ENCODE measurements around the gene PRRG2.

DNA sequence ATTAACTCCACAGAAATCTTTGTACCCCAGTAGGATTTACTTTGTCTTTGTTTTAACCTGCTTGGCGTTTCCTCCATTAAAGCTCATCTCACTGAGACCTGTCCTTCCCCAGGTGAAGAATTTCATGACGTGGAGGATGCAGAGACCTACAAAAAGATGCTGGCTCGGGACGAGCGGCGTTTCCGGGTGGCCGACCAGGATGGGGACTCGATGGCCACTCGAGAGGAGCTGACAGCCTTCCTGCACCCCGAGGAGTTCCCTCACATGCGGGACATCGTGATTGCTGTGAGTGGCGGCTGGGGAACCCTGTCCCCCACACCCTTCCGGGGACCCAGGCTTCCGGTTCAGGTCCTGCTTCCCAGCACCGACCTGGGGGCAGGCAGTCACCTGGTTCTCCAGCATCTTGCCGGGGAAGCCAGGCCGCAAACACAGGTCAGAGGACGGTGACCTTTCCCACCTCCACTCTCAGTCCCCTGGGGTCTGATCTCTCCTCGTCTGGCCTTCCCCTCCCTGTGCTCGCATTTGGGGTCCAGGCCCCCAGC lies 44.1 kb upstream of the PRRG2 start:
- TF ChIP-seq TAF1 (IDR thresholded peaks at IDR 0.05; ENCODE audit: low read depth, low read length) (no peak), POLR2A (IDR thresholded peaks at IDR 0.05; ENCODE audit: low read depth, low read length) (no peak), SPI1 (IDR thresholded peaks at IDR 0.05; ENCODE audit: low read depth, low read length) (no peak), POLR2AphosphoS5 (IDR thresholded peaks at IDR 0.05; ENCODE audit: low read depth, low read length) (no peak), PAX5 (IDR thresholded peaks at IDR 0.05; ENCODE audit: insufficient read depth, low read length, severe bottlenecking) (no peak), POU2F2 (IDR thresholded peaks at IDR 0.05; ENCODE audit: low read depth, low read length) (no peak)

Measured in GM12891 (cell line).